Right lobe of liver (tissue), 6 donors: ENCODE data around the gene CBFA2T2. TPM values are rescaled to one million over a fixed set of nuclear protein-coding genes. Genes with fewer than 3 reads are reported as not detected.
"Not testable (repeated sequence)": the region's sequence is repeated elsewhere in the genome, so short reads cannot be mapped to it uniquely, and the experiment has no call there.

ENCODE experiments used
- ATAC-seq, 4 donors: fragments of 200-7000 bp; cut with Tn5 transposase; one replicate each; pipeline ENCODE4 v1.9.1; 2020; ENCODE audit warnings: mild to moderate bottlenecking in 4 of 4, moderate library complexity in 4 of 4
- DNase-seq, 3 donors: peaks; one replicate each; pipeline ENCODE4 v3.0.0-alpha.2; 2020
- H3K27ac ChIP-seq, 3 donors: fragments of 200-600 bp; one replicate each; pipeline ENCODE4 v1.8.0; 2022
- H3K27me3 ChIP-seq, 2 donors: fragments of 200-600 bp; one replicate each; pipeline ENCODE4 v1.8.0; 2022
- H3K36me3 ChIP-seq, 4 donors: fragments of 200-600 bp; sonication (generic) in 1 of 4; one replicate each; pipeline versions ENCODE4 v1.5.1 to v1.8.0; 2017 to 2022; ENCODE audit warnings: control low read depth in 1 of 4
- H3K4me1 ChIP-seq, 4 donors: fragments of 200-600 bp; sonication (generic) in 1 of 4; one replicate each; pipeline versions ENCODE4 v1.5.1 to v1.8.0; 2017 to 2022; ENCODE audit warnings: control low read depth in 1 of 4
- H3K4me3 ChIP-seq, 3 donors: fragments of 200-600 bp; one replicate each; pipeline ENCODE4 v1.8.0; 2022
- H3K9me3 ChIP-seq, 4 donors: fragments of 200-600 bp; sonication (generic) in 1 of 4; one replicate each; pipeline versions ENCODE4 v1.5.1 to v1.8.0; 2017 to 2022; ENCODE audit warnings: control low read depth in 1 of 4
- POLR2A ChIP-seq: fragments of 450-650 bp; IDR thresholded peaks from one replicate; pipeline ENCODE4 v1.6.1; 2017; ENCODE audit warnings: antibody characterized with exemption, mild to moderate bottlenecking
- WGBS: methylation state at CpG from one replicate; pipeline ENCODE4 v1.1.6; 2018; ENCODE audit warnings: low coverage, low lambda C conversion rate; ENCODE audit not compliant: insufficient coverage; ENCODE audit errors: missing lambda C conversion rate; 5-methylcytosine and 5-hydroxymethylcytosine counted together
- intact Hi-C, 2 donors: fragments of 100-400 bp; cut with DNase I; formaldehyde crosslinking; loops; one replicate each; pipeline versions ENCODE4 v1.11.2 to v1.14.1; 2022
- total RNA-seq, 6 experiments: library from RNA; depleted of rRNA in 2 of 6; stranded (reverse); fragments of >200 nt in 2 of 6; fragmentation: NEBNext Ultra II Directional in 3 of 6; extraction: Animal tissue kit (Norgen Biotek cat#: 25700) in 3 of 6; gene quantifications; one replicate each; pipeline versions ENCODE4 v1.1.0 to v1.2.4, GENCODE V29; 2016 to 2023
- TF ChIP-seq, protein P1 (sequence below), 4 donors: fragments of 200-600 bp in 3 of 4; fragments of 450-650 bp in 1 of 4; IDR thresholded peaks; one replicate each; pipeline versions ENCODE4 v1.5.1 to v1.8.0; 2016 to 2022; ENCODE audit warnings: antibody characterized with exemption in 4 of 4, mild to moderate bottlenecking in 2 of 4
- donor health status: DM: no; HTN: yes; CAD: no.
- donor health status: DM: no; HTN: no; CAD: no.
- donor health status: DM: no; HTN: no; CAD: no.
- donor health status: DM: no; HTN: yes; CAD: no.
- donor health status: DM: no; HTN: yes; CAD: no.

CBFA2T2 gene
- total RNA-seq, 6 experiments from 2014 or later = 4.5 to 7.3 (median 5.6) TPM

DNA sequence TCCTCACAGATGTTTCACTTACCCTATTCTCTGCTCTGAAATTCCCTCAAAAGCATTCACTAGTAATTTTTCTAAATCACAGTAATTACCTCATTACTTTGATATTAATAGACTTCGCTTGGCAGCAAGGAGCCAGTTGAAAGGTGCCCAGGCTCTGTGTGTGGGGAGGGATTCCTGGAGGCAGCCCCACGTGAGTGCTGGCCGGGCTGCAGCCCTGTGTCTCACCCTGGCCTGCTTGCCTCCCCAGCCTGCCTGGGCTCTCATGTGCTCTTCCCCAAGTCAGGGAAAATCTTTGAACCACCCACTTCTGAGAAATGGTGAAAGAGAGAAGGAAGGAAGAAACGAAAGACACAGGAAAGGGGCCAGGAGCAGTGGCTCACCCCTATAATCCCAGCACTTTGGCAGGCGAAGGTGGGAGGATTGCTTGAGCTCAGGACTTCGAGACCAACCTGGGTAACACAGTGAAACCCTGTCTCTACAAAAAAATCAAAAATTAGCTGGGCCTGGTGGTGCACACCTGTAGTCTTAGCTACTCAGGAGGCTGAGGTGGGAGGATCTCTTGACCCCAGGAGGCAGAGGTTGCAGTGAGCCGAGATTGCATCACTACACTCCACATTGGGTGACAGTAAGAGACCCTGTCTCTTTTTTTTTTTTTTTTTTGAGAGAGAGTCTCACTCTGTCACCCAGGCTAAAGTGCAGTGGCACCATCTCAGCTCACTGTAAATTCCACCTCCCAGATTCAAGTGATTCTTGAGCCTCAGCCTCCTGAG is 26.4 kb upstream of the CBFA2T2 start:
- H3K36me3 ChIP-seq = no peaks in the 10 kb centered on the region
- no peak overlapping the region for H3K27ac ChIP-seq
- 73% methylated on average over 2 of the region's 7 CpGs for WGBS
- H3K4me1 ChIP-seq = no peaks in the 10 kb centered on the region
- no peaks in the 10 kb centered on the region for H3K27me3 ChIP-seq
- no peak overlapping the region for H3K4me3 ChIP-seq
- H3K9me3 ChIP-seq = no peaks in the 10 kb centered on the region
- intact Hi-C loops = loop anchor here (5.0 to 10.0 kb wide), 2 partner anchors 191 to 194 kb away; no protein-coding TSS in a partner anchor
- DNase-seq (no peak), ATAC-seq (no peak)
- TF ChIP-seq POLR2A = no peak

DNA sequence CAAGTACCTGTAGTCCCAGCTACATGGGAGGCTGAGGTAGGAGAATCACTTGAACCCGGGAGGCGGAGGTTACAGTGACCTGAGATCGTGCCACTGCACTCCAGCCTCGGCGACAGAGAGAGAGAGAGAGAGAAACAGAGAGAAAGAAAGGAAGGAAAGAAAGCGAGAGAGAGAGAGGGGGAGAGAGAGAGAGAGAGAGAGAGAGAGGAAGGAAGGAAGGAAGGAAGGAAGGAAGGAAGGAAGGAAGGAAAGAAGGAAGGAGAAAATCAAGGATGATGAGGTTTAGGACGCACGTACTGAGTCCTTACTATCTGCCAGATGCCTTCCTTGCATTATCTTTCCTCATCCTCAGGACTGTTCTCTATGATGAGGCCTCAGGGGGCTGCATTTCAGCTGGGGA is 25.1 kb upstream of the CBFA2T2 start:
- ATAC-seq, H3K27me3 ChIP-seq, H3K4me3 ChIP-seq, H3K4me1 ChIP-seq, H3K9me3 ChIP-seq, H3K27ac ChIP-seq, H3K36me3 ChIP-seq, DNase-seq: not testable (repeated sequence)
- 83% methylated on average over 7 of the region's 8 CpGs for WGBS
- intact Hi-C loops = loop anchor here (5.0 to 10.0 kb wide), 2 partner anchors 190 to 193 kb away; no protein-coding TSS in a partner anchor

GRCh38 chr20:33465481-33466302 is 24.2 kb upstream of the CBFA2T2 start:
- Histone ChIP-seq H3K9me3 (no peaks in the 10 kb centered on the region), H3K27ac (no peak overlapping the region), H3K4me1 (no peaks in the 10 kb centered on the region), H3K36me3 (no peaks in the 10 kb centered on the region), H3K4me3 (no peak overlapping the region), H3K27me3 (no peaks in the 10 kb centered on the region)
- DNase-seq (no peak), ATAC-seq (no peak)
- intact Hi-C loops = loop anchor here in 1 of 2 donors (10.0 kb wide), 1 partner anchor 189 kb away; no protein-coding TSS in a partner anchor
- 50% methylated on average over 5 of the region's 9 CpGs for WGBS
- TF ChIP-seq POLR2A = no peak
- TF ChIP-seq, protein P1, sequence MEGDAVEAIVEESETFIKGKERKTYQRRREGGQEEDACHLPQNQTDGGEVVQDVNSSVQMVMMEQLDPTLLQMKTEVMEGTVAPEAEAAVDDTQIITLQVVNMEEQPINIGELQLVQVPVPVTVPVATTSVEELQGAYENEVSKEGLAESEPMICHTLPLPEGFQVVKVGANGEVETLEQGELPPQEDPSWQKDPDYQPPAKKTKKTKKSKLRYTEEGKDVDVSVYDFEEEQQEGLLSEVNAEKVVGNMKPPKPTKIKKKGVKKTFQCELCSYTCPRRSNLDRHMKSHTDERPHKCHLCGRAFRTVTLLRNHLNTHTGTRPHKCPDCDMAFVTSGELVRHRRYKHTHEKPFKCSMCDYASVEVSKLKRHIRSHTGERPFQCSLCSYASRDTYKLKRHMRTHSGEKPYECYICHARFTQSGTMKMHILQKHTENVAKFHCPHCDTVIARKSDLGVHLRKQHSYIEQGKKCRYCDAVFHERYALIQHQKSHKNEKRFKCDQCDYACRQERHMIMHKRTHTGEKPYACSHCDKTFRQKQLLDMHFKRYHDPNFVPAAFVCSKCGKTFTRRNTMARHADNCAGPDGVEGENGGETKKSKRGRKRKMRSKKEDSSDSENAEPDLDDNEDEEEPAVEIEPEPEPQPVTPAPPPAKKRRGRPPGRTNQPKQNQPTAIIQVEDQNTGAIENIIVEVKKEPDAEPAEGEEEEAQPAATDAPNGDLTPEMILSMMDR (IDR thresholded peaks at IDR 0.05) = no peak

DNA sequence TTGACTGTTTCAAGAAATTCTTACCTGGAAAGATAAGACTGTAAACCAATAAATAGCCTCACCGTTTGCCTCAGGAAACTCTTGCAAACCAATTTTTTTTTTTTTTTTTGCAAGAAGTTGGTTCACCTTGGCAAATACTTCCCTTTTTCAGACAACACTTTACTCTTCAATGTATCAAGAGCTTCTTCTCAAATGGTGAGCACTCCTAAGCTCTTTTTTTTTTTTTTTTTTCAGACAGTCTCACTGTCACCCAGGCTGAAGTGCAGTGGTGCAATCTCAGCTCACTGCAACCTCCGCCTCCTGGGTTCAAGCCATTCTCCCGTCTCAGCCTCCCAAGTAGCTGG is 23.6 kb upstream of the CBFA2T2 start:
- intact Hi-C loops = loop anchor here in 1 of 2 donors (10.0 kb wide), 1 partner anchor 189 kb away; no protein-coding TSS in a partner anchor
- DNase-seq (no peak), ATAC-seq (no peak)
- no peak overlapping the region for H3K4me3 ChIP-seq
- 67% methylated on average over 3 of the region's 3 CpGs for WGBS
- no peak overlapping the region for H3K27ac ChIP-seq
- no peaks in the 10 kb centered on the region for H3K36me3 ChIP-seq
- TF ChIP-seq, protein P1 (IDR thresholded peaks at IDR 0.05) = no peak
- TF ChIP-seq POLR2A = no peak
- H3K4me1 ChIP-seq = no peaks in the 10 kb centered on the region
- H3K9me3 ChIP-seq = no peaks in the 10 kb centered on the region
- no peaks in the 10 kb centered on the region for H3K27me3 ChIP-seq

GRCh38 chr20:33470457-33470856 is 19.4 kb upstream of the CBFA2T2 start:
- no peak for ATAC-seq
- Histone ChIP-seq H3K27ac (no peak overlapping the region), H3K9me3 (no peaks in the 10 kb centered on the region), H3K27me3 (no peaks in the 10 kb centered on the region), H3K36me3 (no peaks in the 10 kb centered on the region), H3K4me3 (no peak overlapping the region), H3K4me1 (peaks cover 0 to 7% (median 0%) of the 10 kb centered on the region in 4 donors)
- intact Hi-C loops = no loop called here
- TF ChIP-seq POLR2A = no peak
- TF ChIP-seq, protein P1 (IDR thresholded peaks at IDR 0.05) = no peak
- DNase-seq = no peak
- 61% methylated on average over 4 of the region's 4 CpGs for WGBS
